Suppressor macrophage treated with lipopolysaccharide for 1 hour (primary cell): ENCODE measurements around the gene BANP.
"Not testable (repeated sequence)": the region's sequence is repeated elsewhere in the genome, so short reads cannot be mapped to it uniquely, and the experiment has no call there.

Experiments used
- DNase-seq, 3 donors: peaks; one replicate each; pipeline ENCODE4 v3.0.0-alpha.2; 2020 to 2022

Gene BANP

DNA sequence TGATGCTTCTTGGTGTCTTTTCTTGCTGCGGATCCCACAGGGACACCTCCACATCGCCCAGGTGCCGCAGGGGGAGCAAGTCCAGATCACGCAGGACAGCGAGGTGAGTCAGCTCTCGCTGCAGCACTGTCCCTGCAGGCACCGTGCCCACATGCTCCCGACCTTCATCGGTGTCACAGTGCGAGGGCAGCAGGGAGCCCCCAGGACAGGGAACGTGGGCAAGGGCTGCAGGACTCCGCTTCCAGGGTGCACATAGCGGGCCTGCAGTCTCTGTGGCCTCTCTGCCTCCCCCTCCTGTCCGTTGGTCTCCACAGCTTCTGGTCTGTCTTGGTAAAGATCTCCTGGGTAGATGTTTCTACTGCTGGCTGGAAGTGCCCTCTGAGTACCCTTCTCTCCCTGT lies 84.1 kb downstream of the BANP start:
- no peak for DNase-seq

DNA sequence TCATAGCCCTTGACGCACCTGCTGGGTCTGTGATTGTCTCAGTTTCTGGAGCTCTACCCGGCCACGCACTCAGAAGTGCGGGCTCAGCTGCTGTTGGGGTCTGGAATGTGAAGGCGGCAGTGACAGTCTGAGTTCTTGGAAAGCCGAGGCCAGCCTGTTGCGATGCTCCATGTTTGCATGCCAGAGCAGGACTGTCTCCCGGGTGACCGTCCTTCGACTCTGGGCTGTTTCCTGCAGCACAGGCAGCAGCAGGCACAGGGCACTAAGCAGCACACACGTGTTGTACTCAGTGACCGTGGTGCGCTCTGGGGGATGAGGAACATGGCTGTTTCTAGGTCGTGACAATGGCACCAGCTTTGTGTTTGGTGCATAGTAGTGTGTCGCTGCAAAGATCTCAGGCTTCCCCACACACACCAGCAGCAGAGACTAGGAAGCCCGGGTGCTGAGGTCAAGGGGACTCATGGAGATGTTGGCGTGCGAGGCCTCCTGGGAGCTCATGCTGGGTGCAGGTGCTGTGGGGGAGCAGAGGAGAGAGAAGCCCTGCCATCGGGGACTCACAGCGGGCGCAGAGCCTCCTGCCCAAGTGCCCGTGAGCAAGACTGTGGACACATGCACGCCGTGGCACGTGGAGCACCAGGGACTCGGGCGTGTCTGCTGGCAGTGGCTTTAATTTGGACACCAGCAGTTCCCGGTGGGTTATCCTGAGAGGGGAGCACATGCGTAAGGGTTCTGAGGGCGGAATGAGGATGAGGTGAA lies 84.8 kb downstream of the BANP start:
- not testable (repeated sequence) for DNase-seq

DNA sequence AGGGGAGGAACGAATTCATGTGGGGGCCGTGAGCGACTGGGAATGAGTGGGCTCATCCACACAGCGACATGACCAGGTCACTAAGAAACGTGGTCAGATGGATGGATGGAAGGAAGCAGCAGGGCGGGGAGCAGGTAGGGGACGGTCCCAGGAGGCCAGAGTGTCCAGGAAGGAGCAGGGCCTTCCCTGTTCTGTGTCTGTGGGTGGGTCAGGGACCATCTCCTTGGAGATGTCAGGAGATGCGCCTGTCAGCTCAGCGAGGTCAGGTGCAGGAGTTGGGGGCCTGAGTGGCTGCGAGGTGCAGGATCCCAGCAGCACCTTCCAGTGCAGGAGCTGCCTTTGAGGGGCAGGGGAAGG lies 85.4 kb downstream of the BANP start:
- DNase-seq, result not testable (repeated sequence)

DNA sequence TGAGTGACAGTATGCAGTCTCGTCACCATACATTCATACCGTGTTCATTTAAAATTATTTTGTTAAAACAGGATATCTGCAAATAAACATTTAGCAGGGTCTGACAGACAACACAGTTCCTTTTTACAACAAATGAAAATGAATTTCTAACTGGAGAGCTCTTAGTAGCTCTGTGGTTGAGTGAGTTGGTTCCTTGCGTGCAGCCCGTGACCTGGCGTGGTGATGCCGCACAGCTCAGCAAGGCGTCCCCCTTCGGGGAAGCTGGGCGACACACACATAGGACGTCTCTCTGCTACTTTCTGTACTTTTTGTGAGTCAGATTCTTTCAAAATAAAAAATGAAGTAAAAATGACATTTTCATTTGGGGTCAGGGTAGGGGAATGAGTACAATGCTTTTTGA lies 86.1 kb downstream of the BANP start:
- not testable (repeated sequence) for DNase-seq

DNA sequence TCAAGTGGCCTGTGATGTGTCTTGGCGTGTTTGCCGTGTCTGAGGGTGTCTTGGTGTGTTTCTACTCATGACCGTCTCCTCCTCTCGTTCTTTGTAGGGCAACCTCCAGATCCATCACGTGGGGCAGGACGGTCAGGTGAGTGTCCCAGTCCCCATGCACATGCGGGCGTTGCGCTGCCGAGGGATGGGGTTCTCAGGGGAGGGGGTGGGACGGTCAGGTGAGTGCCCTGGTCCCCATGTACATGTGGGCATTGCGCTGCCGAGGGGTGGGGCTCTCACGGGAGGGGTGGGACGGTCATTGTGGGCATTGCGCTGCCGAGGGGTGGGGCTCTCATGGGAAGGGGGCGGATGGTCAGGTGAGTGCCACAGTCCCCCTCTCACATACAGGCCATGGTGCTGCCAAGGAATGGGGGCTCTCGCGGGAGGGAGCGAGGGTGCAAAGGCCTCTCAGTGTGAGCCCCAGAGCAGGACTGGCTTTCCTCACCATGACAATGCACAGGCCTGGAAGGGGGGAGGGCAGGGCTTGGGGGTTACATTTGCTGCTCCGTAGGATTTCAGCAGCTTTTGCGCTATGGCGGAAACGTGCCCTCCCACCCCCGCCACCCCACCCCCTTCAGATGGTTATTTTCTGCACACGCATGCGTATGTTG lies 86.8 kb downstream of the BANP start:
- not testable (repeated sequence) for DNase-seq

DNA sequence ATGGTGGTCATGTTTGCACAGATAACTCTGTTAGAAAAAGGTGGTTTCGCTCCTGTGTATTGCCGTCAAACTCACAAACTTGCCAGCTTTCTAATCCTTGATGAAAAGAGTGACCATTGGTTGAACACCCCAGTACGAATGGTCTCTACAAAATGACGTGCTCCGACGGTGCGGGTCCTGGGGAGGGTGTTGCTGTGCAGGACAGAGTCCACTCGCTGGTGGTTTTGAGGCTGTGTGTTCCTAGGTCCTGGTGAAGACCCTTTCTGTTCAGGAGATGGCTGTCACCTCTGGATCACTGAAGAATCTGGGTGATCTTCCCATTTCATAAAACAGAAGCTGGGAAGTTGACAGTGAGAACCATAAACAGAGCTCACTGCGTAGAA lies 87.3 kb downstream of the BANP start:
- not testable (repeated sequence) for DNase-seq

DNA sequence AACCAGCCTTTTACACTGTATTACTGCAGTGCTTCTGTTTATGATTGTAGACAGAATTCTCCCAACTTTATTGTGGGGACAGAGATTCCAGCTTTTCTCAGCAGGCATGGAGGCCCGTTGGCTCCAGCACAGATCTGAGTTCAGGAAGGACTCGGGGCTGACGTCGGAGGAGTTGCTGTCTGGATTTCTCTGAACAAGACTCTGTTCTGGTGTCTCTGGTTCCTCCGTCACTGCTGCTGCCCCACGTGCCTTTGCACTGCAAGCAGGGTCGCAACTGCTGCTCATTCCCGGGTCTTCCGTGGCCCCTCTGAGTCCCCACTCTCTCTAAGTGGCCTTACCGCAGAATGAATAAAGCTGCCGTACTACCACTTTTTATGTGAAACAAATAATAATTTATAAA lies 88.4 kb downstream of the BANP start:
- no peak for DNase-seq

DNA sequence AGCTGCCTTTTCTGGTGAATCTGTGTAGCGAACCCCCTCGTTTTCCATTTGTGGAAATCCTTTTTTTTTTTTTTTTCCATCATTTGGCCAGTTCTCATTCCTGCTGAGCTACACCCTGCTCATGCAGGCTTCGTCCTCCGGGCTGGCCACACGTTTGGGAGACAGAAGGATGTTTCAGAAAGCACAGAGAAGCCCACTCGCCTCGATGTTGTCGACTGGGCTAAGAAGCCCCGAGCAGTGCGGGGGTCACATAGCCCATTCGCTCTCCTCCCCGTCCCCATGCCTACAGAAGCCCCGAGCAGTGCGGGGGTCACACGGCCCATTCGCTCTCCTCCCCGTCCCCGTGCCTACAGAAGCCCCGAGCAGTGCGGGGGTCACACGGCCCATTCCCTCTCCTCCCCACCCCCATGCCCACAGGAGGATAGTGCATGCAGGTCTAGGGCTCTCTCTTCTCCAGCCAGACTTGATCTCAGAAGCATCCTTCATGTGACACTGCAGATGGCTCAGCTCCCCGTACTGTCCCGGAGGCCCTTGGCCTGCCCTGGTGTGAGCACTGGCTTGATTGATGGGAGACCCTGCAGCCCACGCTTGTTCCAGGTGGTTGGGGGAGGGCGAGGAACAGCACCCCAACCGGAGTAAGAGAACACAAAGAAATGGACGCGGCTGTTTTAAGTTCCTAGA lies 89.1 kb downstream of the BANP start:
- not testable (repeated sequence) for DNase-seq

DNA sequence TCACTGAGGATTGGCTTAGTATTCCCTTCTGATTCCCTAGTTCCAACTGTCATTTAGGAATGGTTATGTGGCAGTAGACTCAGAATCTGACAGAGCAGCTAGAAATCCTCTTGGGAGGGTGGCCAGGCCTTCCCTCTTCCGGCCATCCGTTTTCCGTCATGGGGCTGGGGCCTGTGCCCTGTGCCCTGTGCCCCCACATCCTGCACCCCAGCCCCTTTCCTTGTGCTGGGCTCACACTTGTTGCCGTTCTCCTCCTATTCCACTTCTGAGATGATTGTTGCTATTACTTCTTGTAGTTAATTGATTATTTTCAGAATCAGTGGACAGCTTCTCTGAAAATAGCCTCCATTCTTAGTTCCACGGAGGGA lies 89.6 kb downstream of the BANP start:
- DNase-seq, result not testable (repeated sequence)

DNA sequence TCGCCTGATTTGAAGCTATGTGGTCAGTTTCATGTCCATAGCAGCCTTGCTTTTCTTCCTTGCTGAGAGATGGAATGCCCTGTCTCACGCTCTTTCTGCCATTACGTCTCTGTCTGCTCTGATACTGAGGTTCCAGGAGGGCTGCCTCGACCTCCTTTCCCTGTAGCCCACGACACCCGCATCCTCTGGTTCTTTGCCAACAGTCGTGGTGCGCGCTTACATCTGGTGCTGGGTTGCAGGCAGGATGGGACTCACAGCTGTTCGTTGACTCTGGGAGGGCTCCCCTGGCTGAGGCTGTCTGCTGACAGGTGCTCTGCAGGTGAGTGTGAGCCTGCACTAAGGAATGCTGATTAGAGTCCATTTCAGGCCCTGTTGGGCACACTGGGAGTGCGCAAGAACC lies 90.3 kb downstream of the BANP start:
- DNase-seq, result not testable (repeated sequence)

DNA sequence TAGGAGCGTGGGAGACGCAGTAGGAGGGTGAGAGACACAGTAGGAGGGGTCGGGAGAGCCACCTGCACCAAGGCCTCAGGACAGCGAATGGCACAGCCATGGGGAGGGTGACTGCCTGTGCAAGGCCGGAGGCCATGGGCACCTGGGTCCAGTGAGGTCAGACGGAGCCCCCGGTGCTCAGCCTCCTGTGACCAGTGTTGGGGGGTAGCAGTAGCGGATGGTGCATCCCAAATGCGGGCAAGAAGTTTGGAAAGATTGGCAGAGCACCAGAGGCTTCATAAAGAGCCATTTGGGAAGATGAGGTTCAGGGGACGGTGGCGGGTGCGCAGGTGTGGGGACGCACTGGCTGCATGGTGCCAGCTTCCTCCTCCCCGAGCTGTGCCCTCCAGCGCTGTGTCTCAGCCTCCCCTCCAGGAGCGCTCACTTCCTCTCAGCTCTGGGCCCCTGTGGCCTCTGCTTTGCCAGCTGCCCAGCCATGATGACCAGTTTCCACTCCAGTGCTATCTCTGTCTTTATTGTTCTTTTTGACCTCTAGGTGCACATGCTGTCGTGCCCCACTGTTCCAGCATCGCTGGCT lies 90.8 kb downstream of the BANP start:
- peak in 1 of 3 donors; percentile 33 for DNase-seq

DNA sequence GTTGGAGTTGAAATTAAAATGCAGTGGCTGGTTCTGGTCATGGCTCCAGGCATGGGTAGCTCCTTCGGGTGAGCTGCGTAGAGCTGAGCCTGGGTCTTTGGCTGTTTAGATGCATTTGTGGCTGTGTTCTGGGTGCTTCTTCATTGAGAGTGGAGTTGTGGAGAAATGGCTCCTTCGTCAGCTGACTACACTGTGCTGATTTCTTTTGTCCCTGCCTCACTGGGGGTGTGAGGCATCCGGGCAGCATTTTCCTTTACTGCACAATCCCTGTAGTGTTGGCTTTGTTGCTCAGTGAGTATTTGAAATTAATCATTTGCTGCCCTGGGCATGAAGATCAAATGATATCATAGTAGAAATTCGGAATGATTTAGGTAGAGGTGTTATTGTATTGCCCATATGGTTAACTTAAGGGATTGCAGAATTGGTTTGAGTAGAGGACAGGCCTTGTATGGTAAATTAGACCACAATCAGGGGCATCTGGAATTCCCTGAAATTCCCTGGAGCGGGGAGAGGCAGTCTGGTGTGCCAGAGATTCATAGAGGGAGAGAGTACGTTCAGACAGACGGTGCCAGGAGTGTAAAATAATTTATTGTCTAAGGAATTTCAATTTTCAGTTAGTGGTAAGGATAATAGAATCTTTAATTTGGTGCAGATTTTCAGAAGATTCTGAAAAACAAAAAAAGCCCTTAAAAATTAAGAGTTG lies 92.1 kb downstream of the BANP start:
- DNase-seq, result not testable (repeated sequence)

DNA sequence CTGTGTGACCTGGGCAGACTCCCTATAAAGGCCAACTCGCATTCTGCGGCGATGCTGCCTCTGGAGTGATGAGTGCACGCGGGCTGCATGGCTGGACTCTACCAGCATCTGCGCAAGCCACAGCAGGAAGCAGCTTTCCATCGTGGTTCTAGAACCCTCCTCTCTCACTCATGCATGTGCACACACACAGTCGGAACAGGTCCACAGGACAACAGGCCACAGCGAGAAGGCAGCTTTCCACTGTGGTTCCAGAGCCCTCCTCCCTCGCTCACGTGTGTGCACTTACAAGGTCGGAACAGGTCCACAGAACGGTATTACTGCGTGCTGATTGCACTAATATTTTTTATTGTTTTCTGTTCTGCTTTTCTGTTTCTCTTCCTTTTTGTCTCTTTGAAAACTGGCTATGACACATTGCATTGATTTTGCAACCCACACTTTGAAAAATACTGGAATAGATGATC lies 92.9 kb downstream of the BANP start:
- peak; percentile 60 to 74 (median 68) for DNase-seq

DNA sequence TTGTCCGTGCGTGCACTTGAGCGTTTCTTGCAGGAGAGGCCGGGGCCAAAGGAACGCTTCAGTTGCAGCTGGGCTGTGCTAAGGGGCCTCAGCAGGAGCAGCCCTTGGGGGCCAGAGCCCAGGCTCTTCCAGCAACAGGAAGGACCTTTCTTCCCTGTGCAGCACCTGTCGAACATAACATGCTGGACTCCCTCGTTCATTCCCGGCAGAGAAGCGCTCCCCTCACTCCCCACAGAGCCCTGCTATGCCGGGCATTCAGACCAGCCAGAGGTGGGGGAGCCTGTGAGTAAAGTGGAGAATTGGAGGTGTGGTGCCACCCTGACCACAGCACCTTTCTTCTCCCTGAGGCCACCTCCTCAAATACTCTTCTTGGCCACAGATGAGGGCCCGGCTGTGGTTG lies 94.1 kb downstream of the BANP start:
- not testable (repeated sequence) for DNase-seq

DNA sequence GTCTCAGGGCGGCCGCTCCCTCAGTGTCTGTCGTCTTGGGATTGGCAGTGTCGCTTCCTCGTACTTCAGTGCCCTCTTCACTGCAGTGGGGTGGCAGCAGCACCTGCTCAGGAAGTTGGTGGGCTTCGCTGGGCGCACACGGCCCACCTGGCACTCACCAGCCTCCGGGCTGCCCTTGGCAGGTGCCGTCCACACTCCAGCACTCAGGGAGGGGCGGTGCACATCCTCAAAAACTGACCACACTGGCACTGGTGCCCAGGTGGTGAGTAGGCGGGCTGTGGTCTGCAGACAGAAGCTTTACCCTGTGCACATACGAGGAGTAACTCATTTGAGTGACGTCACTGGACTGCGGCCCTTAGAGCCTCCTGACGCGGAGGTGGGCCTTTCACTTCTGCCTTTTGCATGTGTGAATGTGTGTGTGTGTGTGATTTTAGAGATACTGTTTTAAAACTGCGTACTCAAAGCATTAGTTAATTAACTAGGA lies 94.6 kb downstream of the BANP start:
- DNase-seq, result peak; percentile 25 to 83 (median 80)

DNA sequence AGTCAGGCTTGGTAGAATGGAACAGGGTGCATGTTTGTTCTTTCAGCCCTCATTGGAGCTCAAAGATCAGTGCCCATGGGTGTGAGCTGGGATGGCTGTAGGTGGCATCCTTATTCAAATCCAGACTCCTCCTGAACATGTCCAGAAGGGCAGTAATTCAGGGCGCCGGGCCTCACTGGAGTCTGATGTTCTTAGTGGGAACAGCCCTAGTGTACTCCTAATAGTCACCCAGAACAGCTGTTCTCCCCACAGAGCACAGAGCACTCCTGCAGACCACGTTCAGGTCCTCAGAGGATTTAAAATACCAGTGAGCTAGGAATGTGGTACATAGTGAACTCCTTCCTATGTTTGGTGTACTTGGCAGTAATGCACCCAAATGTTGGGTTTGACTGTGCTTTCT lies 96.2 kb downstream of the BANP start:
- DNase-seq, result no peak

DNA sequence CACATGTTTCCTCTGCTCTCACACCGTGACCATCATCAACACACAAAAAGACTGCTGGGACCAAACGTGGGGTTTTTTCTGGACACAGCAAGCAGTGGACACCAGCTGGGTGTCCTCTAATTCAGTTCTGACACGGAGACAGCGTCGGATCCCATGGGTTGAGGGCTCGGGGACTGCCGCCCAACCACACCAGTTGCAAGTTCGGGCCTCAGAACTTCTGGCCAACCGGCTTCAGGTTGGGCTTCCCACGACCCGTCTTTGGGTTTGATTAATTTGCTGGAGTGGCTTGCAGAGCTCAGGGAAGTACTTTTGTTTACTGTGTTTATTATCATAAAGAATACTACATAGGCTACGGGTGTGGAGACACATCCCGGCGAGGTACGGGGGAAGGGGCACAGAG lies 97.8 kb downstream of the BANP start:
- no peak for DNase-seq

DNA sequence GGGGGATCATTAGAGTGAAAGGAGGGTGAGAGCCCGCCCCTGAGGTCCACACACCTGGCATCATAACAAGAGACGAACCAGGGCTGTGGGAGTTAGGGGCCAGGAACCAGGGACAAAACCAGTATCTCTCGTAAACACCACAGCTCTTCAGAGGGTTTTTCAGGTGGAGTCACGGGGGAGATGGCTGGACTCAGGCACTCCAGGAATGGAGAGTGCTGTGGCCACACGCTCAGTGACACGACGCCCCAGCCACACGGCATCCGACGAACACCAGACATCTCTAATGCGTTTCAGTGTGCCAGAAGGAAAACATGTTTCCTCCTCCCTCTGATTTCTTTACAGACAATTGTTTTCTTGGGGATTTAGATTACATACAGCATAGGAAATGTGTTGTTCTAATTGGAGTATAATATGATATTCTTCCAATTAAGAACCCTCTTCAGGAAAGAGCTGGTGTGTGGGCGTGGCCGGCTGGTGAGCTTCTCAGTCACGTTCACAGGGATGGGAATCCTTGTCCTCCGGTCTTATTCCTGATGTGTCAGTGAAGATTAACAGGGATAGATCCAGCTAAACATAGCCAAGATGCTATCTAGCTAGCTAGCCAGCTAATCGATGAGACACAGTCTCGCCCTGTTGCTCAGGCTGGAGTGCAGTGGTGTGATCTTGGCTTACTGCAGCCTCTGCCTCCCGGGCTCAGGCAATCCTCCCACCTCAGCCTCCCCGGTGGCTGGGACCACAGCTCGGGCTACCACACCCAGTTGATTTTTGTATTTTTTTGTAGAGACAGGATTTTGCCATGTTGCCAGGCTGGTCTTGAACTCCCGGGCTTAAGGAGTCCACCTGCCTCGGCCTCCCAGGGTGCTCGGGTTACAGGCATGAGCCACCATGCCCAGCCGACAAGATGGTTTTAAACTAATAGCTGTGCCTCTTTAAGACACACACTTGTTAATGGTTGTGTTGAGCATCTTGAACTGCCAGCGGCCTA lies 98.6 kb downstream of the BANP start:
- no peak for DNase-seq

DNA sequence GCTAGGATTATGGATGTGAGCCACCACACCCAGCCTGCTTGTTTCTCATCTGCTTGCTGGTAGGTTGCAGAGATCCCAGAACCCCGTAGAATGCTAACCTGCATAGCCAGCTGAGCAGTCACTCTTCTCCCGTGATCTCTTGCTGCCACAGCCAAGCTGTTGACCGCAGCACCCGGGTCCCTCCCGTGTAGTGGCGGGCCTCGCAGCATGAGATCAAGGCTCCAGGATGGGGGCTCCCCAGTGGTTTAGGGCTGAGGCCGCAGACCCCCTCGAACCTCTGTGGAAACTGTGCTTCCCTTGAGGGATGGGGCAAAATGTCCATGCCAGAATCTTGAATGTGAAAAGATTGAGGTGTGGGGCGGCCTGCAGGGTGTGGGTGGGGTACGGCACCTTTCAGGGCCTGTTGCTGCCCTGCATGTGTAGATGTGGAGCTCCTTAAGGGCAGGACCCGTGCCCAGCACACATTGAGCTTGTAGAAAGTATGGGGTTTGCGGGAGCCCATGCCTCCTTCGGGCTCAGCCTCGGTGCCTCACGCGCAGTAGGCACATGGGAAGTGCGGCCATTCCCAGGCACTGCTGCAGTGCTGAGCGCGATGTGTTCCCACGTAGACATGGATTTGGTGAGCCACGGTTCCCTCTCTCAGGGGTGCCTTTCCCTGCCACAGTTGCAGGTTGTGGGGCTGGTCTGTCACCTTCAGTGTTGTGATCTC lies 99.9 kb downstream of the BANP start:
- no peak for DNase-seq

DNA sequence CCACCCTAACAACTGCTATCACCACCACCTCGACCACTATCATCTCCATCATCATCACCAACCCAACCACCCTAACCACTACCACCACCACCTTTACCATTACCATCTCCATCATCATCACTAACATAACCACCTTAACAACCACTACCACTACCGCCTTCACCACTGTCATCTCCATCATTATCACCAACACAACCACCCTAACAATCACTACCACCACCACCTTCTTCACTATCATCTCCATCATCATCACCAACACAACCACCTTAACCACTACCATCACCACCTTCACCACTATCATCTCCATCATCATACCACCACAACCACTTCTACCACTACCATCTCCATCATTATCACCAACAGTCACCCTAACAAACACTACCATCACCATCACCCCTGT lies 101.4 kb downstream of the BANP start:
- DNase-seq, result no peak

DNA sequence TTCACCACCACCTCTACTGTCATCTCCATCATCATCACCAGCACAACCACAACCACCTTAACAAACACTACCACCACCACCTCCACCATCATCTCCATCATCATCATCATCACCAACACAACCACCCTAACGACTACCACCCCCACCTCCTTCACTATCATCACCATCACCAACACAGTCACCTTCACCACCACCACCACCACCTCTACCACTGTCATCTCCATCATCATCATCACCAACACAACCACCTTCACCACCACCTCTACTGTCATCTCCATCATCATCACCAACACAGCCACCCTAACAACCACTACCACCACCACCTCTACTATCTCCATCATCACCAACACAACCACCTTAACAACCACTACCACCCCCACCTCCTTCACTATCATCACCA lies 102.2 kb downstream of the BANP start:
- DNase-seq, result not testable (repeated sequence)
